Measurements from ENCODE around the gene NEU2. TPM values are rescaled to one million over a fixed set of nuclear protein-coding genes. Genes with fewer than 3 reads are reported as not detected.

Gene NEU2
- total and polyA plus RNA-seq, 2 of the 4 experiments (the other 2 are of a cell fraction): not detected

Other genes with a start within 250 kb of the NEU2 start
- gene SNORC, start 162.4 kb upstream of the NEU2 start, total RNA-seq (2012; rRNA removed): under 0.01 and 0.28 TPM in 2 replicates
- gene SNORC, start 162.4 kb upstream of the NEU2 start, polyA plus RNA-seq (2012; rRNA removed): 0.67 and 0.79 TPM in 2 replicates
- 1.1 TPM in 2 replicates for gene NGEF, start 19.4 kb upstream of the NEU2 start, total RNA-seq (2012; rRNA removed)
- gene NGEF, start 19.4 kb upstream of the NEU2 start, polyA plus RNA-seq (2012; rRNA removed): 0.52 and 1.7 TPM in 2 replicates
- gene INPP5D, start 27.7 kb downstream of the NEU2 start, total RNA-seq (2012; rRNA removed): under 0.01 and 0.18 TPM in 2 replicates
- gene INPP5D, start 27.7 kb downstream of the NEU2 start, polyA plus RNA-seq (2012; rRNA removed): 0.09 and 0.29 TPM in 2 replicates
- 26.2 and 26.9 TPM in 2 replicates for gene ATG16L1, start 219.0 kb downstream of the NEU2 start, total RNA-seq (2012; rRNA removed)
- gene ATG16L1, start 219.0 kb downstream of the NEU2 start, polyA plus RNA-seq (2012; rRNA removed): 17.6 and 20.0 TPM in 2 replicates

Data from IMR-90 (cell line).